GM03348 (cell line): ENCODE data around the gene LACTB.
A peak's percentile ranks its signal among the peaks of the same experiment; 100 is the strongest.

Experiments used
- DNase-seq: peaks from one replicate; pipeline ENCODE4 v3.0.0; 2012; ENCODE audit warnings: low spot score

LACTB gene

GRCh38 chr15:63124506-63124905 is 2.8 kb downstream of the LACTB start:
- DNase-seq: no peak

- no peak for DNase-seq
These were observed 5.1 kb downstream of the LACTB start for GRCh38 chr15:63126726-63127125.

DNA sequence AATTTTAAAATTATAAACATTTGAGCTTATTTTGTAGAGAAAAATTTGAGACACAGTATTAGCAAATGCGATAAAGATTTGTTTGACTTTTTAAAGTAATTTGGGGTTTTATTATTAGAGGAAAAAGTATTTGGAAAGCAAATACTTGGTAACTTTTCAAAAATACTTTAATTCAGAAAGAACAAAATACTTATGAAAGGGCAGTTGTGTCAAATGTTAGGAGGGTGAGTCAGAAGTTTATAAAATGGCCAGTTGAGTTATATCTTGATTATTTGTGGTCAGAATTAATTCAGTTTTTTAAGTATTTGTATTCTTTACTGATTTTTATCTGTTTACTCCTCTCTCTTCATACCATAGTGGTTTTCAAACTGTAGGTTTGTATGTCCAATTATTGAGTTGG is 12.1 kb downstream of the LACTB start:
- DNase-seq: peak; percentile 48

GRCh38 chr15:63134245-63134985 is 12.8 kb downstream of the LACTB start:
- DNase-seq: no peak

GRCh38 chr15:63135281-63135680 is 13.6 kb downstream of the LACTB start:
- DNase-seq: no peak

DNA sequence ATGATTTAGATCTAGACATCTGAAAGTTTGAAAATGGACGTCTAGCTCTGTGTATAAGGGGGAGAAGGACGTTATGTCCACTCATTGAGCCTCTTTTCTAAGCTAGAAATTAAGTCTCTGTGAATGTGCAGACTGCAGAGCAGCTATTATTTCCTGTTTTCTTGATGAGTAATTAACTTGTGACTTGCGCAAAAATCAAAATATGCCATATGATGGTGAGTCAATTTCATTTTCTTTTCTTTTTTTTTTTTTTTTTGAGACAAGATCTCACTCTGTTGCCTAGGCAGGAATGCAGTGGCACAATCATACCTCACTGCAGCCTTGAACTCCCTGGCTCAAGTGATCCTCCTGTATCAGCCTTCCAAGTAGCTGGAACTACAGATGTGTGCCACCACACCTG is 14.1 kb downstream of the LACTB start:
- DNase-seq: peak; percentile 58

GRCh38 chr15:63136742-63137141 is 15.1 kb downstream of the LACTB start:
- DNase-seq: no peak

GRCh38 chr15:63140936-63141335 is 19.3 kb downstream of the LACTB start:
- DNase-seq: no peak

DNA sequence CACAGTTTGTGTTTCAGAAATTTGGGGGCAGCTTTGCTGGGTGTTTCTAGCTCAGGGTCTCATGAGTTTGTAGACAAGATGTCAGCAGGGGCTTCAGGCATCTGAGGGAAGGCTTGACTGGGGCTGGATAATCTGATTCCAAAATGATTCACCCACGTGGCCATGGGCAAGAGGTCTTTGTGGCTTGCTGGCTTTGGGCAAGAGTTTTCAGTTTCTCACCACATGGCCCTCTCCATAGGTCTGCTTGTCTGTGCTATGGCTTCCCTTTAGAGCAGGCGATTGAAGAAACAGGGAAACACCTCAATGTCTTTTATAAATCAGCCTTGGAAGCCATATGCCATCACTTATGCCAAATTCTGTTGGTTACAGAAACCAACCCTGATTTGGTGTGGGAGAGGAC is 23.8 kb downstream of the LACTB start:
- no peak for DNase-seq

GRCh38 chr15:63146684-63147083 is 25.0 kb downstream of the LACTB start:
- DNase-seq: no peak

DNA sequence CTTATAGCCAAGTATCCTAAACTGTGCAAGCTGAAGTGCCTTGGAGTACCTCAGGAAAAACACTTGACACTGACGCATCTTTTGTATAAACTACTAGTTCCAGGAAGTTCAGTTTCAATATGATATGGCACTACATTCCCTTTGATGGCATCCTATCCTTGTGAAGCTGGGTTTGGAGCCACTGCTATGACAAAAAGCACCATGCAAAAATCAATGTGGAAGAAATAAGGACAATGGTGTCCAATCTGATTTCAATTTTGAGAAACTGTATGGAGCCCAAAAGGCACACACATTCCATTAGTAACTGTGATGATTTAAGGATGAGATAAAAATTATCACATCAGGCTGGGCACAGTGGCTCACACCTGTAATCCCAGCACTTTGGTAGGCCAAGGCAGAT is 30.0 kb downstream of the LACTB start:
- DNase-seq: no peak

DNA sequence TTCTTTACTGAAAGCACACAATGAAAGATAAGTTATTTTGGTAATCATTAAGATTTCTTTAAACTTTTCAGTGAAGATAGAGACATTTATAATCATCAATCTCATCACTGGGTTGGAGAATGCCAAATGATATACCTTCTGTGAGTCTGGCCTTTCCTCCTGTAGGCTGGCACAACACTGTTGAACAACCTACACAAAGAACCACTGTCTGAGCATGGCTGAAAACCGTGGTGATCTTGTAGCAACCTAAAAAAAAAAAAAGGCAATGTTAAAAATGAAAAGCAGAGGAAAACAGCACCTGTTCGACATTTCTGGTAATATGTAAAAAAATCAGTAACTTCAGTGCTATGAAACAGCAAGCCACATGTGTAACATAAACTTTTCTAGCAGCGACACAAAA is 33.8 kb downstream of the LACTB start:
- no peak for DNase-seq

GRCh38 chr15:63156086-63156710 is 34.5 kb downstream of the LACTB start:
- peak; percentile 19 for DNase-seq

GRCh38 chr15:63156755-63157117 is 35.1 kb downstream of the LACTB start:
- peak; percentile 31 for DNase-seq

DNA sequence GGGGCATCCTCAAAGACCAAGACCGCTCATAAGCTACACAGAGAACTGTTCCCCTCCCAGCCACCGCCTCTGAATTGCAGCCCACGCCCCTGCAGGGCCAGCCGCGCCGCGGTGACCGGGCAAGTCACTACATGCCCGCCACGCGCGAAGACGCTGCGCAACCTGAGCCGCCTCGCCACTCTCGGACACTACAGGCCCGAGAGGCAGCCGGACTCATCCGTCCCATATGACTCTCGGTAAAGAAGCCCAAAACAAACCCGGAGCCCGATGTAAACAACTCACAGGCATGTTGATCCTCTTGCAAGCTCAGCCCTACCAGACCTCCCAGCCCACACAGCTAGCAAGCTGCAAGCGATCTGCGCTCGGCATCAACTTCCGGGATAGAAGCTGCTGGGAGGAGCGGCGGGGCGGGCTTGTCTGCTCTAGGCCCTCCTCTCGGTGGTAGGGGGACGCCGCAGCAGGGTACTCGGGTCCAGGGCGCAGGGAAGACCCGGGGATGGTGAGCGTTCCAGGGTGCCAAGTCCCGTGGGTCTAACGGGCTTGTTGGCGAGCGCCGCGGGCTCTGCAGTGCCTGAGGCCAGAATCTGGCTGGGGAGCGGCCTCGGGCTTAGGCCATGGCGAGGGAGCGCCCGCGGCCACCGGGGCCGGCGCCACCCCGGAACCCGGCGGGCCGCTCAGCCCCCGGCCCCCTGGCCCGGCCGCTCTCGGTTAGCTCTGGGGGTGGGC is 35.6 kb downstream of the LACTB start, which contains the start of gene RPS27L:
RPS27L (minus strand) TSS at position 360 of the 726 bp plus-strand sequence; CDS start at position 288, 72 bp downstream.
- peak; percentile 91 for DNase-seq

GRCh38 chr15:63157891-63158431 is 36.3 kb downstream of the LACTB start:
- DNase-seq: peak; percentile 85

GRCh38 chr15:63160638-63161037 is 39.0 kb downstream of the LACTB start:
- DNase-seq: no peak

DNA sequence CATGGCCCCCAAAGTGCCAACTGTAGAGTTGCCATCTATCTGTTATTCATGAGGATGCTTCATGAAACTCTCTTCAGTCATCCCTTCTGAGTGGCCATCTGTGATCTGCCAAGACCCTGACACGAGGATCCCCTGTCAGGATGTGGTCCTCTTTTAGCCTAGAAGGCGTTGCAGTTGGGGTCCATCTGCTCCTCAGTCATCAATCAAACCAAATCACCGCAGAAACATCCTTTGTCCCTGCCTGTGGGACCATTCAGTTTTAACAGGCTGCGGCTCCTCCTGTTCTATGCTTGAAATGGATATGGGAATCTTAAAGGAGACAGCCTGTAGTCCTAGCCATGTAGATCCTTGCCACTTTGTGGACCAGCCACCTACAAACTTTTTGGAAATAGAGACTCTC is 41.6 kb downstream of the LACTB start:
- no peak for DNase-seq

DNA sequence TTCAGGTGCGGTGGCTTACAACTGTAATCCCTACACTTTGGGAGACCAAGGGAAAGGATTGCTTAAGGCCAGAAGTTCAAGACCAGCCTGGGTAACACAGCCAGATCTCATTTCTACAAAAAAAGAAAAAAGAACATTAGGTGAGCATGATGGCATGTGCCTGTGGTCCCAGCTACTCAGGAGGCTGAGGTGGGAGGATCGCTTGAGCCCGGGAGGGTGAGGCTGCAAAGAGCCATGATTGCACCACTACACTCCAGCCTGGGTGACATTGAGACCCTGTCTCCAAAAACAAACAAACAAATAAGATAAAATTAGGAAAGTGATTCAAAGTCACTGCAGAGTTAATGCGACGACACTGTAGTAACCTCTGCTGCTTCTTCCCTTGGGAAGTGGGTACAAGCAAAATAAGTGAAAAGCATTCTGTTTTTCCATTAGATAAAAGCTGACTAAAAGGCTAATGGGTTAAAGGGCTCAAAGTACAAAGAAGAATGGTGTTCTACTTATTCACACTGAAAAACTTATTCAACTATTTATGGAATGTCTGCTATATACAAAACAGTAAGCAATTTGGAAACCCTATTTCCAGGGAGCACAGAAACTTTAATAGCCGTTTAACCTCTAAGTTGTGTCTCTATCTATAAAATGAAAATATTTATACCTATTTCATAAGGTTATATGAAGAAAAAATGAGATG is 43.7 kb downstream of the LACTB start:
- peak; percentile 19 for DNase-seq

GRCh38 chr15:63166219-63166618 is 44.6 kb downstream of the LACTB start:
- DNase-seq: peak; percentile 17

GRCh38 chr15:63169788-63170187 is 48.1 kb downstream of the LACTB start:
- DNase-seq: no peak

DNA sequence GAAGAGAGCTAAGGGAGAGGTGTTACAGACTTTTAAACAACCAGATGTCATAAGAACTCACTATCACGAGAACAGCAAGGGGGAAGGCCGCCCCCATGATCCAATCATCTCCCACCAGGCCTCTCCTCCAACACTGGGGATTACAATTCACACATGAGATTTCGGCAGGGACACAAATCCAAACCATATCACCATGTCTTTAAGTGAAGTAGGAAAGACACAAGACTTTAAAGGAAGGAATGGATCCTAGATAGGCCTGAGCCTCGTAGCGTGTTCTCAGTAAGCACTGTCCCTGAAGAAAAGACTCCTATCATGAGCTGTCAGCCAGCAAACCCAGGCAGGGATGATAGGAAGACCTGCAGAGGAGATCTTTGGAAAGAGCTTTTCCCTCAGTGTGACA is 50.7 kb downstream of the LACTB start:
- DNase-seq: no peak
